NB4 (cell line): Measurements from ENCODE around the gene THSD4.

Experiments
- DNase-seq: peaks from one replicate; pipeline ENCODE4 v3.0.0; 2010; ENCODE audit warnings: low read depth
- H3K4me3 ChIP-seq: one replicate; pipeline ENCODE4 v1.5.1; 2011; ENCODE audit warnings: mild to moderate bottlenecking, low read depth, low read length, moderate library complexity
- MYC ChIP-seq: IDR thresholded peaks from 2 replicates; pipeline ENCODE4 v1.6.1; 2011; ENCODE audit warnings: low read depth, low read length
- POLR2A ChIP-seq: IDR thresholded peaks from 2 replicates; pipeline ENCODE4 v1.6.1; 2011; ENCODE audit warnings: mild to moderate bottlenecking; ENCODE audit not compliant: insufficient read length; ENCODE audit errors: extremely low read depth
- TF ChIP-seq, protein P1 (sequence below): IDR thresholded peaks from one replicate; pipeline ENCODE4 v1.5.1; 2012; ENCODE audit warnings: low read depth, low read length
- TF ChIP-seq, protein P2 (sequence below): IDR thresholded peaks from 2 replicates; pipeline ENCODE4 v1.6.1; 2011; ENCODE audit warnings: low read depth, low read length

Gene THSD4

DNA sequence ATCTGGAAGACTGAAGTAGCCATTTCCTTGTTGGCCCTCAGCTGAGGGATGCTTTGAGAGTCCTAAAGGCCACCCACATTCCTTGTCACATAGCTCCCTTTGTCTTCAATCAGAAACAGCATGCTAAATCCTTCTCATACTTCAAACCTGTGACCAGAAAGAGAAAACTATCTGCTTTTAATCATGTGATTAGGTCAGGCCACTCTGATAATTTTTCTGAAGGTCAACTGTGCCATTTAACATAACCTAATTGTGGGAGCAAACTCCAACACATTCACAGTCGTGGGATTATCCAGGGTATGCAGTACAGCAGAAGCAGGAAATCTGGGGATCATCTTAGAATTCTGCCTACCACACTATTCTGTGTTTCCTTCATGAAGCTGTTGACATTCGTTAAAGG is 471.2 kb downstream of the THSD4 start:
- TF ChIP-seq POLR2A = no peak
- no peak for TF ChIP-seq MYC
- TF ChIP-seq, protein P1, sequence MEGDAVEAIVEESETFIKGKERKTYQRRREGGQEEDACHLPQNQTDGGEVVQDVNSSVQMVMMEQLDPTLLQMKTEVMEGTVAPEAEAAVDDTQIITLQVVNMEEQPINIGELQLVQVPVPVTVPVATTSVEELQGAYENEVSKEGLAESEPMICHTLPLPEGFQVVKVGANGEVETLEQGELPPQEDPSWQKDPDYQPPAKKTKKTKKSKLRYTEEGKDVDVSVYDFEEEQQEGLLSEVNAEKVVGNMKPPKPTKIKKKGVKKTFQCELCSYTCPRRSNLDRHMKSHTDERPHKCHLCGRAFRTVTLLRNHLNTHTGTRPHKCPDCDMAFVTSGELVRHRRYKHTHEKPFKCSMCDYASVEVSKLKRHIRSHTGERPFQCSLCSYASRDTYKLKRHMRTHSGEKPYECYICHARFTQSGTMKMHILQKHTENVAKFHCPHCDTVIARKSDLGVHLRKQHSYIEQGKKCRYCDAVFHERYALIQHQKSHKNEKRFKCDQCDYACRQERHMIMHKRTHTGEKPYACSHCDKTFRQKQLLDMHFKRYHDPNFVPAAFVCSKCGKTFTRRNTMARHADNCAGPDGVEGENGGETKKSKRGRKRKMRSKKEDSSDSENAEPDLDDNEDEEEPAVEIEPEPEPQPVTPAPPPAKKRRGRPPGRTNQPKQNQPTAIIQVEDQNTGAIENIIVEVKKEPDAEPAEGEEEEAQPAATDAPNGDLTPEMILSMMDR = no peak
- TF ChIP-seq, protein P2, sequence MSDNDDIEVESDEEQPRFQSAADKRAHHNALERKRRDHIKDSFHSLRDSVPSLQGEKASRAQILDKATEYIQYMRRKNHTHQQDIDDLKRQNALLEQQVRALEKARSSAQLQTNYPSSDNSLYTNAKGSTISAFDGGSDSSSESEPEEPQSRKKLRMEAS = no peak
- H3K4me3 ChIP-seq = no peak overlapping the region
- DNase-seq = no peak

DNA sequence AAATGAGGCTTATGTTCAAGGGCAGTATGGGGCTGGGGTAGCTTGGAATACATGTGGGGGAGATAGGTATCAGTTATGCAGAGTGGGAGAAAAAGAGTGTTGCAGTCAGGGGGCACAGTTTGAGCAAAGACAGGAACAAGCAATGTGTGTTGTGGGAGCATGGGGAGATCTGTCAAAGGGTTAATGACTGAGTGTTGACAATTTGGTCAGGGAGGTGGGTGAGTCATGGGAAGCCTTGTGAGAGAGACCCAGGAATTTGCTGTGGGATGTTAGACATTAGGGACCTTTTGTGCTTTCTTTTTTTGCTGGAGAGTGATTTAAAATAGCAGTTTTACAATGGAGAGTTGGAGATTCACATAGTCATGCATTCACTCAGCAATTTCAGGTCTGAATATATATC is 473.5 kb downstream of the THSD4 start:
- no peak for DNase-seq
- H3K4me3 ChIP-seq = no peak overlapping the region
- TF ChIP-seq POLR2A (no peak), MYC (no peak)
- TF ChIP-seq, protein P2 = no peak
- TF ChIP-seq, protein P1 = no peak

DNA sequence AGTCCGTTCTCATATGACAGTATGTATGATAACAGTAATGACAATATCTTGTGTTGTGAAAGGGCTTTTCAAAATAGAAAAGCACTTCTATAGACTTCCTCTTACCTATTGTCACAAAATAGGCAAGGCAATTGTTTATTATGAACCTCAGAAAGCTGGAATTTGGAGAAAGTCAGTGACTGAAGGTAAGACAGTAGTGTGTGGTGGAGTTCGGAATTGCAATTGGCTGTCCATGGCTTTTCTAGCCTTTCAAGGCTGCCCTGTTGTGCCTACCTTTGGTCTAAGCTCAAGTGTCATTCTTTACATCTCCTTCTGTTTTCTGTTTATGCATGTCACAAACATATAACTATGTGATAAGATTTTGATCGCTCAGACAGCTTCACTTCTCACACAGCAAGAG is 475.8 kb downstream of the THSD4 start:
- TF ChIP-seq POLR2A (no peak), MYC (no peak)
- TF ChIP-seq, protein P1 = no peak
- TF ChIP-seq, protein P2 = no peak
- no peak for DNase-seq
- no peak overlapping the region for H3K4me3 ChIP-seq

DNA sequence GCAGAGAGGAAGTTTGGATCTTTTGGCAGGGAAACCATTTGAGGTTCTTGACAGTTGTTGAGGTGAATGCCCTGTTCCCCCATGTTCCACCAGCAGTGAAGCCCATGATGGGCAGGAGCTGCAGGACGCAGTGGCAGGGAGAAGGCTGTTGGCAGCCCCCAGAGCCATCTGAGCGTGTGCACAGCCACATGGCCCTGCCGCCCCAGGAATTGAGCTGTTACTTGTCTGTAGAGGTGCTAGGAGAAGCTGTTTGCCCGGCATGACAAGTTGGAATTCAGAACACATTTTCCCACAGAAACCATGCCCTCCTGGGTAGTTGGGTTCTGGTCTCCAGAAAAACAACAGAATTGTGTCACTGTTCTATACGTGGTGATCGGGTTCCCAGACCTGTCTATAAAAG is 476.9 kb downstream of the THSD4 start:
- DNase-seq = no peak
- no peak overlapping the region for H3K4me3 ChIP-seq
- TF ChIP-seq, protein P1 = no peak

DNA sequence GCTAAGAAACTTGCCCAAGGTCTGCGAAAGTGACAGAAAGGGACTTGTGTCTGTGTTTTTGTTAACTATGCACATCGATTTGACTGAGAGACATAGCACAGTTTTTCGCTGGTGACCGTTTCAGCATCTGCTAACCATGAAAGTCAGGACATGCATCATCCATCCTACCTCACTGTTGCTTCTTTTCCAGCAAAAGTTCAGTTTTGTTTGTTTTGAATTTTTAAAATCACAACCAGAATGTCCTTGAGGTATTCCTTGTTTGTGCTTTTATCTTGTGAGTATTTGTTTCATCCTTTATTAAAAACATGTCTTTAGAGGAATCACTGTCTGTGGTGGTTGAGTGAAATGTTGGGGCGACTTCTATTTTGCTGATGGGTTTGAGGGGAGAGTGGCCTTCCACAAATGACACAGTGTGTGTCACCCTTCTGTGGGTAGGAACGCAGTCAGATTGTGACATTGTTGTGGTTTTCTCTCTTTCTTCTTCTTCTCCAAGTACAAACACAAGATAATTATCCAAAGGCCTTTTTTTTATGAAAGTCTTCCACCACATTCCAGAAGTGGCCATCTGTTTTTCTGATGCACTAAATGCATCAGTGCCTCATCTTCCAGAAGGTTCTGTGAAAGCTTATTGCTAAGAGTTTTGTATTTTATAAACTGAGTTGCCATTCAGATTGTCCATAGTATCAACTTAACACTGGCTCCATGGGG is 480.7 kb downstream of the THSD4 start:
- no peak overlapping the region for H3K4me3 ChIP-seq
- TF ChIP-seq POLR2A (no peak), MYC (no peak)
- TF ChIP-seq, protein P2 = no peak
- TF ChIP-seq, protein P1 = no peak
- DNase-seq = no peak

DNA sequence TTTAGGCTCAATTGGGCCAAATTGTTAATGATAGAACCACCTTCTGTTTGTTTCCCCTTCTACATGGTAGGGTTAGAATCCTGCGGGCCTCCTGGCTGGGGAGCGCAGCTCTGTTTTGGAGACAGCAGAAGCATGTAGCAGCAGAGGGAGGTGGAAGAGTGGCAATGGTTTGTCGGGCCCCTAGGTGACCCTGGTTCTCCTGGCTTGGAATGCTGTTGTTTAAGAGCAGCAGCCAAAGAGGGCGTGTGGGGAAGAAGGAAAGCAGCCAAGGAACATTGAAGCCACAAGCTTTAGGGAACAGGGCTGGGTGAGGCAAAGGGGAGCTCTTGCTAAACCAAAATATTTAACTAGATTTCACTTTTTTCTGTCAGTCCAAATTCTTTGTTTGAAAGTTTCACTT is 481.4 kb downstream of the THSD4 start:
- DNase-seq = no peak
- H3K4me3 ChIP-seq = no peak overlapping the region
- TF ChIP-seq POLR2A = no peak
- TF ChIP-seq, protein P2 = no peak
- TF ChIP-seq, protein P1 = no peak
- TF ChIP-seq MYC = no peak
